ENCODE results near the gene HNRNPLL.

DNA sequence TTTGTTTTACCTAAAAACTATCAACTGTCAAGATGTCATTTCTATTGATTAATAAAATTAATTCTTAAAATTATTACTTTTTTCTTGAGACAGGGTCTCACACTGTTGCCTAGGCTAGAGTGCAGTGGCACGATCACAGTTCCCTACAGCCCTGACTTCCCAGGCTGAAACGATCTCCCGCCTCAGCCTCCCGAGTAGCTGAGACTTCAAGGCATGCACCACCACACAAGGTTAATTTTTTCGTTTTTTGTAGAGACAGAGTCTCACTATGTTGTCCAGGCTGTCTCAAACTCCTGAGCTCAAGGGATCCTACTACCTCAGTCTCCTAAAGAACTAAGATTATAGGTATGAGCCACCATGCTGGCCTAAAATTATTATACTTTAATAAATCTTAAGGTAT, 18.7 kb downstream of the HNRNPLL start:
- TF ChIP-seq POLR2AphosphoS5 (IDR thresholded peaks at IDR 0.05) (no peak), CTCF (IDR thresholded peaks at IDR 0.05) (no peak)
